CD4-positive, alpha-beta T cell treated with Interleukin-10 for 1 hour (primary cell): ENCODE measurements around the gene TNIK.

Experiments used
- DNase-seq: peaks from one replicate; pipeline ENCODE4 v3.0.0-alpha.2; 2020

Gene TNIK

GRCh38 chr3:171221104-171221503 lies 239.1 kb downstream of the TNIK start:
- no peak for DNase-seq

DNA sequence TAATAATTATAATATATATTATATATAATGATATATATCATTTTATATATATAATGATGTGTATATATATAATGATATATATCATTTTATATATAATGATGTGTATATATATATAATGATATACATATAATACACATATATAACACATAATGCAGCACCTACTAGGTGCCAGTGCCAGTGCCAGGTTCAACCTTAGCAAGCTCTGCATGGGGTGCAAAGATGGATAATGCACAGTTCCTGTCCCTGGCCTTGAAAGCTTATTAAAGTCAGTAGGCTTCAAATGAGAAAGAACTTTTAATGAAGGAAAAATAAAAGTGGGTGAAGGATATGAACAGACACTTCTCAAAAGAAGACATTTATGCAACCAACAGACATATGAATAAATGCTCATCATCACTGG lies 240.9 kb downstream of the TNIK start:
- DNase-seq = no peak

GRCh38 chr3:171218069-171218468 lies 242.1 kb downstream of the TNIK start:
- DNase-seq = no peak

- no peak for DNase-seq
Observed at GRCh38 chr3:171213907-171214306, 246.3 kb downstream of the TNIK start.

GRCh38 chr3:171213178-171213577 lies 247.0 kb downstream of the TNIK start:
- no peak for DNase-seq

- no peak for DNase-seq
Observed at GRCh38 chr3:171212648-171213047, 247.6 kb downstream of the TNIK start.

- DNase-seq = no peak
Observed at GRCh38 chr3:171206283-171206682, 253.9 kb downstream of the TNIK start.

- DNase-seq = no peak
Observed at GRCh38 chr3:171204942-171205341, 255.3 kb downstream of the TNIK start.

GRCh38 chr3:171201825-171202224 lies 258.4 kb downstream of the TNIK start:
- DNase-seq = no peak

DNA sequence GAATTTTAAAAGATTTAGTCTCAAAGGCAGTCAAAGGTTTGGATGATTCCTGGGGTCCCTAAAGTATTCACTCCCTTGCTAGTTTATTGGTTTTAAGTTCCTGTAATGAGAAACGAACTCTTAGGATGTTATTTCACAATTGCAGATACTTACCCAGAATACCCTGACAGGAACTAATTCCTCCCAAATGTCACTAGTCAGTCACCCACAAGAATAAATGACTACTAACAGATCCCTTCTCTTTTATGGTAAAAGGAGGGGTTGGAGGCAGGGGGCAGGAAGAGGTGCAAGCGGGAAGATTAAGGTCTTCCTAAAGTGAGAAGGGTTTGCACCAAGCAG lies 259.5 kb downstream of the TNIK start:
- no peak for DNase-seq

- DNase-seq = no peak
Observed at GRCh38 chr3:171200052-171200749, 260.0 kb downstream of the TNIK start.

- DNase-seq = no peak
Observed at GRCh38 chr3:171199473-171199829, 260.8 kb downstream of the TNIK start.

GRCh38 chr3:171198781-171199472 lies 261.3 kb downstream of the TNIK start:
- no peak for DNase-seq

- DNase-seq = no peak
Observed at GRCh38 chr3:171195686-171196085, 264.5 kb downstream of the TNIK start.

GRCh38 chr3:171194965-171195364 lies 265.2 kb downstream of the TNIK start:
- no peak for DNase-seq

DNA sequence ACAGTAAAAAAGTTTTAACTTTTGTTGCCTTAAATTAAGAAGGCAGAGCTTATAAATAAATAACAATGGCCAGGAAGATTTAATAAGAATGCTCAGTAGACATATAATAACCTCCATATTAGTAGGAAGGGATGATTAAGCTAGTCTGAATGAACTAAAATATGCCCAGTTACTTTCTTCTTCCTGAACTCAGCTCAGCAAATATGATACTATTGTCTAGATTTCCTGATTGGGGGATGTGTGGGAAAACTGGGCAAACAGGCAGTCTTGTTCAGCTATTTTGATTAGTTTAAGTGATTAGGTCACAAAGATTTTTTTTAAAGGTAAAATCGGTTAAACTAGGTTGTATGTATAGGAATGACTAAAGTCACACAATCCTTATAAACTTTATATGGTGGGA lies 266.5 kb downstream of the TNIK start:
- no peak for DNase-seq

- DNase-seq = no peak
Observed at GRCh38 chr3:171192176-171192854, 267.9 kb downstream of the TNIK start.

DNA sequence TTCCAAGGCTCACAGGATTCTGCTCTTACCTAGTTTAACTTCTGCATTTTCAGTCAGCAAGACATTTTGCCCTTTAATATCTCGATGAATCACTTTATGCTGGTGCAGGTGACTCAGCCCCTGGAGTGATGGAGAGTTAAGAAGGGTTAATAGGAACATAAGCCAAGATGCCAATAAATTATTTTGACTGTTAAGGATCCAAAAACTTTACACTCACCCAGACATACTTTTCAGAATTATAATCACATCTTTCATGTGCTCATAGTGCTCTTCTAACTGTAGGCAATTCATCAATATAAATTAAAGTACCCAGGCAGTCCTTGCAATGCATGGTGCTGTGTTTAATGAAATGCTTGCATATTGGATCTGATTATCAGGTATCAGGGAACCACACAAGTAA lies 269.5 kb downstream of the TNIK start:
- no peak for DNase-seq

- DNase-seq = no peak
Observed at GRCh38 chr3:171189394-171190080, 270.7 kb downstream of the TNIK start.

DNA sequence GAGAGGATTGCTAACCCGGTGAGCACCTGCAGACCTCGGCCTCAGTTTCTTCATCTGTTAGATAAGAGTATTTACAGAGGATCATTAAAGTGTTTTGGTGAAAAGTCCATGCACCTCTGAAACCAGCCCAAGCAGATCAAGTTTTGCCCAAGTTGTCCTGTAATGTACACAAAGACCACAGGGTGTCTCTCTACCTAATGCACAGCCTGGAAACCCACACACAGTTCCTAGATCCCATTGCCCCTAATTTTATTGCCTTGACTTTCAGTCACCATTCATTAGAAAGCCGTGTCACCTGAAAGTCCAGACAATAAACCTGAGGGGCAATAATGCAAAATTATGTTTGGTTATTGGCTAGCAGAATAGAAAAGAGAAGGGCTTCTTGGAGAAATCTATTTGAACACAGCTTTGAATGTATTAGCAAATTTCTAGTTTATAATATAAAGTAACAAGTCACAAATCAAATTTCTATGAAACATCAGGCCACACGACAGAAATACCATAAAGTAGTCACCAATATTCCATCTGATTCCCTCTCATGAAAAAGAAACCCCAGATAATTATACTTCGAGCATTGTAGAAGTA lies 272.4 kb downstream of the TNIK start:
- peak; percentile 50 for DNase-seq

GRCh38 chr3:171186817-171187500 lies 273.2 kb downstream of the TNIK start:
- no peak for DNase-seq

DNA sequence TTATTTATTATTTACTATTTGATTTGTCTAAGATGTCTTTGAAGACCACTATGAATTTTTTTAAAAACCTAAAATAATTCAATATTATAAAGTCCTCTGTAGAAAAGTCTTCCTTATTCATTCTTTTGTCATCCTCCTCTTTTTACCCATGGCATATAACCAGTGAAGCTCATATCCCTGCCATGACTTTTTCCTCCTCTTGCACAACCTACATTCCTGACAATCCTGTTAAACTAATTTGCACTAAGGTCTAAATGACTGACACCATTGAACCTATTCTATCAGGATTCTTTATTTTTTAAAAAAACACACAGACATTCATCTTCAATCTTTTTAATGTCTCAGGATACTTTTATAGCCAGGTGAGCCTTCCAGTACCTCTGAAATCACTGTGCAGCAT lies 273.8 kb downstream of the TNIK start:
- no peak for DNase-seq

DNA sequence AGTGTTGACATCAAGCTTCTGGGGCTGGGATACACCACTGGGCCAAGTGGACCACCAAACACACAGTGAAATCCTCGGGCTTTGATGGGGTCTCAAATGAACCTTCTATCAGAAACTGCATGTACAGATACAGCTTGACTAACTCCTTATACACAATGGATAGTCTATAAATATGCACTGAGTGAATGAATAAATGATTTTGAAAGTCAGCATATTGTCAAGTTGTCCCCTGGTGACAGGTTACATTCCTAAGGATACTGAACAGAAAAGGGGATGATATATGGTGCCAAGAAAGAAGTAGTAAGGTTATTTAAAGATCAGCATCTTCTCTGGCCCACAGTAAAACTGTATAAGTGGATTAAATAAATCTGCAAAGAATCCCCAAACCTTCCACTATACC lies 274.2 kb downstream of the TNIK start:
- DNase-seq = no peak
